ENCODE measurements around the gene HAGHL. TPM values are rescaled to one million over a fixed set of nuclear protein-coding genes. Genes with fewer than 3 reads are reported as not detected.
A peak's percentile ranks its signal among the peaks of the same experiment; 100 is the strongest.

HAGHL gene
- total and polyA plus RNA-seq, 2 donors (not counting 1 experiment from before 2014, with no cell fraction given): 3.7 to 16.3 TPM

GRCh38 chr16:710500-711075, 16.3 kb upstream of the HAGHL start:
- H3K9ac ChIP-seq (ENCODE audit: insufficient read depth, low read length): no peak overlapping the region
- no peak overlapping the region for H3K4me2 ChIP-seq (ENCODE audit: extremely low read depth, insufficient read depth, low read length)

GRCh38 chr16:711084-711483, 15.8 kb upstream of the HAGHL start:
- Histone ChIP-seq H2AFZ (ENCODE audit: low read length) (no peak overlapping the region), H3K36me3 (ENCODE audit: control insufficient read depth, insufficient read depth, low read length) (no peaks in the 10 kb centered on the region), H3K27me3 (ENCODE audit: control insufficient read depth, insufficient read depth, low read length) (peaks cover 17% of the 10 kb centered on the region), H3K9me3 (ENCODE audit: control insufficient read depth, insufficient read depth, low read depth, low read length) (no peaks in the 10 kb centered on the region), H3K4me2 (ENCODE audit: extremely low read depth, insufficient read depth, low read length) (no peak overlapping the region), H3K4me3 (replicated peaks in 1 of 4; ENCODE audit: control extremely low read depth in 1 of 4, insufficient read depth in 1 of 4, low read depth in 3 of 4, low read length in 4 of 4) (no peak overlapping the region), H3K79me2 (ENCODE audit: control insufficient read depth, insufficient read depth, low read length) (no peaks in the 10 kb centered on the region), H3K9ac (ENCODE audit: insufficient read depth, low read length) (no peak overlapping the region), H3K4me1 (ENCODE audit: control insufficient read depth, extremely low read depth, insufficient read depth, low read length) (peaks cover 11% of the 10 kb centered on the region), H3K27ac (ENCODE audit: insufficient read depth, low read length) (no peak overlapping the region), H4K20me1 (ENCODE audit: control insufficient read depth, extremely low read depth, insufficient read depth, low read length) (no peaks in the 10 kb centered on the region)
- no peak for TF ChIP-seq EZH2 (IDR thresholded peaks at IDR 0.05; ENCODE audit: low read length, missing control alignments)
- TF ChIP-seq, protein P1, sequence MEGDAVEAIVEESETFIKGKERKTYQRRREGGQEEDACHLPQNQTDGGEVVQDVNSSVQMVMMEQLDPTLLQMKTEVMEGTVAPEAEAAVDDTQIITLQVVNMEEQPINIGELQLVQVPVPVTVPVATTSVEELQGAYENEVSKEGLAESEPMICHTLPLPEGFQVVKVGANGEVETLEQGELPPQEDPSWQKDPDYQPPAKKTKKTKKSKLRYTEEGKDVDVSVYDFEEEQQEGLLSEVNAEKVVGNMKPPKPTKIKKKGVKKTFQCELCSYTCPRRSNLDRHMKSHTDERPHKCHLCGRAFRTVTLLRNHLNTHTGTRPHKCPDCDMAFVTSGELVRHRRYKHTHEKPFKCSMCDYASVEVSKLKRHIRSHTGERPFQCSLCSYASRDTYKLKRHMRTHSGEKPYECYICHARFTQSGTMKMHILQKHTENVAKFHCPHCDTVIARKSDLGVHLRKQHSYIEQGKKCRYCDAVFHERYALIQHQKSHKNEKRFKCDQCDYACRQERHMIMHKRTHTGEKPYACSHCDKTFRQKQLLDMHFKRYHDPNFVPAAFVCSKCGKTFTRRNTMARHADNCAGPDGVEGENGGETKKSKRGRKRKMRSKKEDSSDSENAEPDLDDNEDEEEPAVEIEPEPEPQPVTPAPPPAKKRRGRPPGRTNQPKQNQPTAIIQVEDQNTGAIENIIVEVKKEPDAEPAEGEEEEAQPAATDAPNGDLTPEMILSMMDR (conservative IDR thresholded peaks at IDR 0.05 in 1 of 2, IDR thresholded peaks at IDR 0.05 in 1 of 2; ENCODE audit: low read depth in 1 of 2, low read length in 2 of 2): no peak
- no peak for DNase-seq (ENCODE audit: low read depth in 2 of 2)

More at GRCh38 chr16:710500-711075, 16.3 kb upstream of the HAGHL start:
- Histone ChIP-seq H4K20me1 (ENCODE audit: control insufficient read depth, extremely low read depth, insufficient read depth, low read length) (no peaks in the 10 kb centered on the region), H3K4me1 (ENCODE audit: control insufficient read depth, extremely low read depth, insufficient read depth, low read length) (peaks cover 11% of the 10 kb centered on the region), H3K79me2 (ENCODE audit: control insufficient read depth, insufficient read depth, low read length) (no peaks in the 10 kb centered on the region), H3K4me3 (replicated peaks in 1 of 4; ENCODE audit: control extremely low read depth in 1 of 4, insufficient read depth in 1 of 4, low read depth in 3 of 4, low read length in 4 of 4) (no peak overlapping the region), H3K36me3 (ENCODE audit: control insufficient read depth, insufficient read depth, low read length) (no peaks in the 10 kb centered on the region), H3K27me3 (ENCODE audit: control insufficient read depth, insufficient read depth, low read length) (peaks cover 17% of the 10 kb centered on the region), H3K9me3 (ENCODE audit: control insufficient read depth, insufficient read depth, low read depth, low read length) (no peaks in the 10 kb centered on the region), H2AFZ (ENCODE audit: low read length) (no peak overlapping the region), H3K27ac (ENCODE audit: insufficient read depth, low read length) (no peak overlapping the region)
- TF ChIP-seq, protein P1 (conservative IDR thresholded peaks at IDR 0.05 in 1 of 2, IDR thresholded peaks at IDR 0.05 in 1 of 2; ENCODE audit: low read depth in 1 of 2, low read length in 2 of 2): no peak
- no peak for TF ChIP-seq EZH2 (IDR thresholded peaks at IDR 0.05; ENCODE audit: low read length, missing control alignments)
- DNase-seq (ENCODE audit: low read depth in 2 of 2): no peak

GRCh38 chr16:711548-712320, 15.2 kb upstream of the HAGHL start:
- no peaks in the 10 kb centered on the region for H3K79me2 ChIP-seq (ENCODE audit: control insufficient read depth, insufficient read depth, low read length)
- H3K4me1 ChIP-seq (ENCODE audit: control insufficient read depth, extremely low read depth, insufficient read depth, low read length): peaks cover 13% of the 10 kb centered on the region
- TF ChIP-seq EZH2 (IDR thresholded peaks at IDR 0.05; ENCODE audit: low read length, missing control alignments): no peak
- TF ChIP-seq, protein P1 (conservative IDR thresholded peaks at IDR 0.05 in 1 of 2, IDR thresholded peaks at IDR 0.05 in 1 of 2; ENCODE audit: low read depth in 1 of 2, low read length in 2 of 2): peak; percentile 78 to 82
- H2AFZ ChIP-seq (ENCODE audit: low read length): no peak overlapping the region
- peaks cover 12% of the 10 kb centered on the region for H3K27me3 ChIP-seq (ENCODE audit: control insufficient read depth, insufficient read depth, low read length)
- H3K4me2 ChIP-seq (ENCODE audit: extremely low read depth, insufficient read depth, low read length): no peak overlapping the region
- DNase-seq (ENCODE audit: low read depth in 2 of 2): peak; percentile 44 to 53
- H3K36me3 ChIP-seq (ENCODE audit: control insufficient read depth, insufficient read depth, low read length): no peaks in the 10 kb centered on the region
- no peak overlapping the region for H3K27ac ChIP-seq (ENCODE audit: insufficient read depth, low read length)
- H3K4me3 ChIP-seq (replicated peaks in 1 of 4; ENCODE audit: control extremely low read depth in 1 of 4, insufficient read depth in 1 of 4, low read depth in 3 of 4, low read length in 4 of 4): no peak overlapping the region
- no peaks in the 10 kb centered on the region for H4K20me1 ChIP-seq (ENCODE audit: control insufficient read depth, extremely low read depth, insufficient read depth, low read length)
- H3K9ac ChIP-seq (ENCODE audit: insufficient read depth, low read length): no peak overlapping the region
- no peaks in the 10 kb centered on the region for H3K9me3 ChIP-seq (ENCODE audit: control insufficient read depth, insufficient read depth, low read depth, low read length)

Data from fibroblast of lung (primary cell).